CD4-positive, alpha-beta T cell treated with Interleukin-10 for 1 hour (primary cell): ENCODE data around the gene PDCD4.

ENCODE experiments used
- DNase-seq: peaks from one replicate; pipeline ENCODE4 v3.0.0-alpha.2; 2020

Gene PDCD4

GRCh38 chr10:110931769-110932381, 60.1 kb downstream of the PDCD4 start:
- DNase-seq, result no peak

GRCh38 chr10:110932505-110933180, 60.9 kb downstream of the PDCD4 start:
- DNase-seq, result no peak

GRCh38 chr10:110936757-110937156, 65.0 kb downstream of the PDCD4 start:
- DNase-seq, result no peak

GRCh38 chr10:110939419-110939818, 67.7 kb downstream of the PDCD4 start:
- no peak for DNase-seq

- no peak for DNase-seq
These were observed 73.2 kb downstream of the PDCD4 start for GRCh38 chr10:110944792-110945396.

- no peak for DNase-seq
These were observed 74.8 kb downstream of the PDCD4 start for GRCh38 chr10:110946496-110946895.

GRCh38 chr10:110947061-110947595, 75.4 kb downstream of the PDCD4 start:
- DNase-seq, result no peak
